HEK293 (cell line): Measurements from ENCODE around the gene WWOX.

Experiments used
- CTCF ChIP-seq: fragments of 450-650 bp; formaldehyde crosslinking; IDR thresholded peaks from 2 replicates; pipeline ENCODE4 v1.5.1; 2016; ENCODE audit warnings: missing biosample characterization, missing genetic modification characterization
- KLF1 ChIP-seq: fragments of 450-650 bp; formaldehyde crosslinking; IDR thresholded peaks from 2 replicates; pipeline ENCODE4 v1.5.1; 2016; ENCODE audit warnings: missing biosample characterization, missing genetic modification characterization
- MEIS1 ChIP-seq: sonication (generic); formaldehyde crosslinking; IDR thresholded peaks from 2 replicates; pipeline ENCODE4 v1.8.1; 2022; ENCODE audit warnings: missing genetic modification reagents, mild to moderate bottlenecking, borderline replicate concordance
- MZF1 ChIP-seq: fragments of 450-650 bp; formaldehyde crosslinking; IDR thresholded peaks from 2 replicates; pipeline ENCODE4 v1.5.1; 2017; ENCODE audit warnings: missing biosample characterization, missing genetic modification characterization, borderline replicate concordance
- PRDM10 ChIP-seq: fragments of 450-650 bp; formaldehyde crosslinking; IDR thresholded peaks from 2 replicates; pipeline ENCODE4 v1.5.1; 2016; ENCODE audit warnings: missing biosample characterization, missing genetic modification characterization
- REST ChIP-seq: fragments of 450-650 bp; formaldehyde crosslinking; IDR thresholded peaks from 2 replicates; pipeline ENCODE4 v1.5.1; 2016; ENCODE audit warnings: missing biosample characterization, missing genetic modification characterization
- TCF7L2 ChIP-seq: IDR thresholded peaks from 2 replicates; pipeline ENCODE4 v1.6.1; 2011; ENCODE audit warnings: low read depth, mild to moderate bottlenecking, inconsistent platforms, low read length, moderate library complexity, borderline replicate concordance
- ZBTB10 ChIP-seq: fragments of 450-650 bp; formaldehyde crosslinking; IDR thresholded peaks from 2 replicates; pipeline ENCODE4 v1.5.1; 2016; ENCODE audit warnings: missing biosample characterization, missing genetic modification characterization
- ZNF121 ChIP-seq: fragments of 450-650 bp; formaldehyde crosslinking; IDR thresholded peaks from 2 replicates; pipeline ENCODE4 v1.5.1; 2016; ENCODE audit warnings: missing biosample characterization, missing genetic modification characterization
- ZNF473 ChIP-seq: fragments of 450-650 bp; formaldehyde crosslinking; IDR thresholded peaks from 2 replicates; pipeline ENCODE4 v1.5.1; 2017; ENCODE audit warnings: missing biosample characterization, missing genetic modification characterization
- ZNF549 ChIP-seq: fragments of 450-650 bp; IDR thresholded peaks from 2 replicates; pipeline ENCODE4 v1.5.1; 2018; ENCODE audit warnings: missing biosample characterization, missing genetic modification characterization, mild to moderate bottlenecking, inconsistent platforms, moderate library complexity

GRCh38 chr16:78474762-78475161 lies 375.3 kb downstream of the WWOX start:
- no peak for TF ChIP-seq ZNF121
- TF ChIP-seq TCF7L2 = no peak
- no peak for TF ChIP-seq REST (tag by site-specific recombination)
- no peak for TF ChIP-seq MEIS1 (CRISPR knock-in tag)
- no peak for TF ChIP-seq CTCF (tag by site-specific recombination)
- no peak for TF ChIP-seq ZNF473
- no peak for TF ChIP-seq PRDM10
- TF ChIP-seq ZNF549 (tag by site-specific recombination) = no peak
- TF ChIP-seq ZBTB10 (tag by site-specific recombination) = no peak
- TF ChIP-seq MZF1 (tag by site-specific recombination) = no peak
- TF ChIP-seq KLF1 (tag by site-specific recombination) = no peak
